Measurements from ENCODE around the gene THADA. TPM values are rescaled to one million over a fixed set of nuclear protein-coding genes. Genes with fewer than 3 reads are reported as not detected.
A peak's percentile ranks its signal among the peaks of the same experiment; 100 is the strongest.

THADA gene
- polyA plus RNA-seq, 3 donors = 7.3 to 11.2 (median 9.7) TPM

- Mint-ChIP-seq H3K27ac (no peak overlapping the region), H3K4me3 (no peak overlapping the region), H3K4me1 (peaks cover 46% of the 10 kb centered on the region), H3K36me3 (peaks cover 3% of the 10 kb centered on the region in 2 donors), H3K27me3 (ENCODE audit: low read depth in 3 of 3) (peaks cover 0 to 2% (median 1%) of the 10 kb centered on the region in 3 donors), H3K9me3 (no peaks in the 10 kb centered on the region)
- no peak overlapping the region for H3K9ac ChIP-seq (ENCODE audit: insufficient read depth, low read length, poor library complexity, severe bottlenecking)
- intact Hi-C loops (cut with micrococcal nuclease) = no loop called here
- no peaks in the 10 kb centered on the region for H3K36me3 ChIP-seq (replicated peaks in 1 of 2; ENCODE audit: control insufficient read depth in 1 of 2, insufficient read depth in 2 of 2, low read length in 2 of 2)
- H3K27me3 ChIP-seq (ENCODE audit: control insufficient read depth in 2 of 2, insufficient read depth in 2 of 2, low read length in 2 of 2) = no peaks in the 10 kb centered on the region
- no peak overlapping the region for H3K4me2 ChIP-seq (replicated peaks; ENCODE audit: extremely low read depth, low read length, poor library complexity, severe bottlenecking)
- H4K20me1 ChIP-seq (ENCODE audit: insufficient read depth, low read length) = no peaks in the 10 kb centered on the region
- H3K9me3 ChIP-seq (replicated peaks in 1 of 2; ENCODE audit: control insufficient read depth in 1 of 2, insufficient read depth in 1 of 2, low read length in 2 of 2) = no peaks in the 10 kb centered on the region
- no peak for DNase-seq
- H2AFZ ChIP-seq (ENCODE audit: insufficient read depth, low read depth, low read length, poor library complexity, severe bottlenecking) = peak overlapping the region; percentile 53
- H3K27ac ChIP-seq (ENCODE audit: low read depth in 1 of 2, low read length in 2 of 2) = no peak overlapping the region
- 85% methylated on average over 6 of the region's 7 CpGs for WGBS (ENCODE audit: insufficient coverage)
- no peak overlapping the region for H3K4me3 ChIP-seq (replicated peaks in 1 of 3; ENCODE audit: low read depth in 2 of 3, low read length in 3 of 3)
- no peaks in the 10 kb centered on the region for H3K79me2 ChIP-seq (ENCODE audit: insufficient read depth, low read length)
- H3K4me1 ChIP-seq (ENCODE audit: control insufficient read depth in 1 of 2, insufficient read depth in 2 of 2, low read length in 2 of 2) = peaks cover 33 to 49% of the 10 kb centered on the region in 2 donors
- TF ChIP-seq, protein P1, sequence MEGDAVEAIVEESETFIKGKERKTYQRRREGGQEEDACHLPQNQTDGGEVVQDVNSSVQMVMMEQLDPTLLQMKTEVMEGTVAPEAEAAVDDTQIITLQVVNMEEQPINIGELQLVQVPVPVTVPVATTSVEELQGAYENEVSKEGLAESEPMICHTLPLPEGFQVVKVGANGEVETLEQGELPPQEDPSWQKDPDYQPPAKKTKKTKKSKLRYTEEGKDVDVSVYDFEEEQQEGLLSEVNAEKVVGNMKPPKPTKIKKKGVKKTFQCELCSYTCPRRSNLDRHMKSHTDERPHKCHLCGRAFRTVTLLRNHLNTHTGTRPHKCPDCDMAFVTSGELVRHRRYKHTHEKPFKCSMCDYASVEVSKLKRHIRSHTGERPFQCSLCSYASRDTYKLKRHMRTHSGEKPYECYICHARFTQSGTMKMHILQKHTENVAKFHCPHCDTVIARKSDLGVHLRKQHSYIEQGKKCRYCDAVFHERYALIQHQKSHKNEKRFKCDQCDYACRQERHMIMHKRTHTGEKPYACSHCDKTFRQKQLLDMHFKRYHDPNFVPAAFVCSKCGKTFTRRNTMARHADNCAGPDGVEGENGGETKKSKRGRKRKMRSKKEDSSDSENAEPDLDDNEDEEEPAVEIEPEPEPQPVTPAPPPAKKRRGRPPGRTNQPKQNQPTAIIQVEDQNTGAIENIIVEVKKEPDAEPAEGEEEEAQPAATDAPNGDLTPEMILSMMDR (IDR thresholded peaks at IDR 0.05) = no peak
Measured at GRCh38 chr2:43201016-43201415, 394.8 kb downstream of the THADA start.

GRCh38 chr2:43199492-43200488, 396.0 kb downstream of the THADA start:
- H3K4me1 ChIP-seq (ENCODE audit: control insufficient read depth in 1 of 2, insufficient read depth in 2 of 2, low read length in 2 of 2) = peaks cover 39 to 61% of the 10 kb centered on the region in 2 donors
- H3K27me3 ChIP-seq (ENCODE audit: control insufficient read depth in 2 of 2, insufficient read depth in 2 of 2, low read length in 2 of 2) = no peaks in the 10 kb centered on the region
- Mint-ChIP-seq H3K36me3 (peaks cover 3% of the 10 kb centered on the region in 2 donors), H3K9me3 (no peaks in the 10 kb centered on the region), H3K27me3 (ENCODE audit: low read depth in 3 of 3) (peaks cover 0 to 1% (median 0%) of the 10 kb centered on the region in 3 donors), H3K4me1 (peaks cover 50% of the 10 kb centered on the region), H3K27ac (no peak overlapping the region), H3K4me3 (no peak overlapping the region)
- no peak overlapping the region for H3K9ac ChIP-seq (ENCODE audit: insufficient read depth, low read length, poor library complexity, severe bottlenecking)
- H4K20me1 ChIP-seq (ENCODE audit: insufficient read depth, low read length) = no peaks in the 10 kb centered on the region
- H3K36me3 ChIP-seq (replicated peaks in 1 of 2; ENCODE audit: control insufficient read depth in 1 of 2, insufficient read depth in 2 of 2, low read length in 2 of 2) = no peaks in the 10 kb centered on the region
- TF ChIP-seq, protein P1 (IDR thresholded peaks at IDR 0.05) = no peak
- intact Hi-C loops (cut with micrococcal nuclease) = no loop called here
- peak overlapping the region; percentile 57 for H2AFZ ChIP-seq (ENCODE audit: insufficient read depth, low read depth, low read length, poor library complexity, severe bottlenecking)
- no peak overlapping the region for H3K4me2 ChIP-seq (replicated peaks; ENCODE audit: extremely low read depth, low read length, poor library complexity, severe bottlenecking)
- no peaks in the 10 kb centered on the region for H3K9me3 ChIP-seq (replicated peaks in 1 of 2; ENCODE audit: control insufficient read depth in 1 of 2, insufficient read depth in 1 of 2, low read length in 2 of 2)
- H3K79me2 ChIP-seq (ENCODE audit: insufficient read depth, low read length) = no peaks in the 10 kb centered on the region
- H3K4me3 ChIP-seq (replicated peaks in 1 of 3; ENCODE audit: low read depth in 2 of 3, low read length in 3 of 3) = no peak overlapping the region
- no peak for DNase-seq
- H3K27ac ChIP-seq (ENCODE audit: low read depth in 1 of 2, low read length in 2 of 2) = no peak overlapping the region
- 61% methylated on average over 12 of the region's 16 CpGs for WGBS (ENCODE audit: insufficient coverage)

Measured in CD14-positive monocyte (primary cell).